ELF-1 (cell line): ENCODE measurements around the gene LRP8.

Source experiments
- DNase-seq: peaks from one replicate; pipeline ENCODE4 v3.0.0-alpha.2; 2016; ENCODE audit warnings: low read depth, low spot score

LRP8 gene

DNA sequence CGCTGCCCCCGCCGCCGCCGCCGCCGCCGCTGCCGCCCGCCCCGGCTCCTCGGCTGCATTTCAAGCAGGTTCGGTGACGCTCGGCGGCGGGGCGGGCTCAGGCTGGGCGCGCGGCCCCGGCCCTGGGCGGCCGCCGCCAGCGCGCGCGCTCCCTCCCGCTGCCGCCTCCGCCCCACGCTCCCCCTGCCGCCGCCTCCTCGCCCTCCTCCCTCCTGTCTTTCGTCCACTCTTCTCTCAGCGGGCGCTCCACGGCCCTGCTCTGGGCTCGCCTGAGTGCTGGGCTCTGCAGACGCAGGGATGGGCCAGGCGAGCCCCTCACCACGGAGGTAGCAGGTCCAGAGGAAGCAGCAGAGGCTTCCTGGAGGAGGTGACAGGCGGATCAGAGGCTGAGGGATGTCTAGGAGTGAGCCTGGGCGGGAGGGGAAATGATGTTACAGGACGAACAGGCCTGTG is at the start of gene LRP8:
LRP8 (minus strand) TSS at position 62 of the 453 bp plus-strand sequence. CDS start 158 bp downstream, outside the sequence.
- peak; percentile 47 for DNase-seq

DNA sequence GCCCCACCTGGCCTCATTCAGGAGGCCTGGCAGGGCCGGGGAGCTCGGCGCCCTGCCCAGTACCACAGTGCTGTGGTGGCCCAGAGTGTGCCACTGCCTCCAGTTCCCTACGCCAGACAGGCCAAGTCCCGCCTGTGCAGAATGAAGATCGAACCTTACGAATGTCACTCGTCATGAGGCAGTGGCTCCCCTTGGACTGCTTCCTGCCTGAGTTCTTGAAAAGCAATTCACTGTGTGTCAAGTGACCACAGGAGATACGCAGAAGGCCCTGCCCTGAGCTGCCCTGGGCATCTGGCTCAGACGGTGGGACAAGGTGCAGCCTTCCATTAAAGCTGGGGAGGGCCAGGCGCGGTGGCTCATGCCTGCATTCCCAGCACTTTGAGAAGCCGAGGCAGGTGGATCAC is 49.6 kb upstream of the LRP8 start:
- no peak for DNase-seq

DNA sequence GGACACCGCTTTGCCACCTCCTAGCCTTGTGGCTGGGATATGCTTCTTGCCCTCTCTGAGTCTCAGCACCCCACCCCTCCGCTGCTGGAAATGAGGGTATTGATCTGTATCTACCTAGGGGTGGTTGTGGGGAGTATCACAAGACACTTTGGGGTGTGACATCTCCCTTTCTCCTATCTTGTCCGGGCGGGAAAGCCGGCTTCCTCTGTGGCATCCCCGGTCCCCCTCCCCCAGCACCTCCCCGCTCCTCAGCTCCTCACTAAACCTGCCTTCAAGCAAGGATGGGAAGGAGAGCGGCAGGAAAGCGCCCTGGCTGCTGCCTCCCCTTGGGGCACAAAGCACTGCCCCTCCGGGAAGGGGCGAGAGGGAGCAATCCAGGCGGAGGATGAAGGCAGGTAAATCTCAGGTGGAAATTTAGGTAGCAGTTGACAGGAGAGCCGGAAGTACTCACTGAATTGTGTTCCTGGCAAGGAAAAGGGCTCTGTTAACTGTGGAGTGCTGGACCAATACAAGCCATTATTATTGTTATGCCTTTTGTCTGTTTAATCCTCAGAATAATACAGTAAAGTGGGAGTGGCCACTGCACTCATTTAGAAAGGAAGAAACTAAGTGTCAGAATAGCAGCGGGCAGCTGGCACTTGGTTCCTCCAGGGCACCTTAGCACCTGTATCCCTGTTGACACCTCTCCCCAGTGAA is 49.0 kb upstream of the LRP8 start:
- DNase-seq, result no peak

DNA sequence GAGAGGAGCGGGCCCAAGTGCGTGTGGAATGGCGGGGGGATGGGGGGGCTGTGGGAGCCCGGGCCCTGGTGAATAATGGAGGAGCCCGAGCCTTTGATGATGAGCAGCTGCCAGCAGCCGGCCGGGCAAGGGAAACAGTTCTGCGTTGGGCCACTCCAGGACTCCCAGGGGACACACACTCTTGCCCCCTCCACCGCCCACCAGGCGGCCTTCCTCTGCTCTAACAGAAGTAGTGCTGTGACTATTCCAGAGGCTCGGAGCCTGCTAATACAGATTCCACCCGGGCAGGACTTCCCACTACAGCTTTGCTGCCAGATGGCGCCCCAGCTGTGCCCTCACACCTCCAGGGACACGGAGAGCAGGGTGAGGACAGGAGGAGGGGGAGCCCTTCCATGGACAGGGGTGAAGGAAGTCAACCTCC is 48.2 kb upstream of the LRP8 start:
- no peak for DNase-seq

DNA sequence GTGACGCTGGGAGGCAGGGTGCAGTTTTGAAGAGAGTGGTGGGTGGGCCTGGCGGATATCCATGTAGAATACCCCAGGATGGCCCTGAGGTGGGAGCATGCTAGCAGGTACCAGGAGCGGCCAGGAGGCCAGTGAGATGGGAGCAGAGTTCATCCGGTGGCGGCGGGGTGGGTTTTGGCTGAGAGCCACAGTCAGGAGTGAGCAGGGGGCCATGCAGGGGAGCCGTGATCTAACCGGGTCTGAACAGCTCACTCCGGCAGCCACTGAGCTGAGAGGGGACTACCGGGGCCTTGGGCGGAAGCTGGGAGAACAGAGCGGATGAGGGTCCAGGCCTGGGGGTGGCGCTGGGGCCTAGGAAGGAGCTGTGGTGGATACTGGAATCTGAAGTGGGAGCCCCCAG is 47.6 kb upstream of the LRP8 start:
- DNase-seq, result no peak

DNA sequence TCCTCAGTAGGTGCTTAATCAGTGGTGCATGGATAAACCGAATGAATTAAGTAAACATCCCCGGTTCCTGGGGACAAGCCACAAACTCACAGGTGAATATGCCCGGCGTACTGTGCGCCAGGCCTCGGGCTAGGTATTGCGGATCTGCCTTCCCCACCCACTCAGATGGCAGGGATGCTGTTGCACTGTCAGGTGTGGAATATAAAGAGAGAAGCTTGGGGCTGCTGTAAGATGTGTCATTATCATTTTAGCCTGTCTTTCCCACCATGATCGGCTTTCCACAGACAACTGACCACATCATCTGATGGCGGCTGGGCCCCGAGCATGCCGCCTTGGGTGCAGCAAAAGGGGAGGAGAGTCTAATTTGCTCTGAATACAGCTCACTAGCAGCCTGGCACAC is 45.4 kb upstream of the LRP8 start:
- DNase-seq, result no peak

DNA sequence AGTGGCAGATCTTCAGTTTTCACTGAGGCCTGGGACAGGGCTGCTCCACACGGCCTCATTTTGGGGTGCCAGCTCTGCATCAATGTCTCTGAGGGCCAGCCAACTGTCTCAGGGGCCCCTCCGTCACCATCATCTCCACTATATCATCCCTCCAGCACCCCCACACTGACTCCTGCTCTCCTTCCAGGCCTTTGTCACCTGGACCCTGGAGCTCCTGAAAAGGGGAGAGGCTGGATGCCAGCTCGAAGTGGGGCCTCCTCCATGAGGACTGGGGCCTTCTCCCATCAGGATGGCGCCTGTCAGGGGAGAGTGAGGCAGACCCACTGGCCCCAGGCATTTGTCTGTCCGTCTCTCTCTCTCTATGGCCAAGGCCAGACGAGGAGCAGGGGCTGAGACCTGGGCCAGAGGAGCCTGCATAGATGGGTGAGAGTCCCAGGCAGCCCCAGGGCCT is 44.7 kb upstream of the LRP8 start:
- DNase-seq, result no peak

DNA sequence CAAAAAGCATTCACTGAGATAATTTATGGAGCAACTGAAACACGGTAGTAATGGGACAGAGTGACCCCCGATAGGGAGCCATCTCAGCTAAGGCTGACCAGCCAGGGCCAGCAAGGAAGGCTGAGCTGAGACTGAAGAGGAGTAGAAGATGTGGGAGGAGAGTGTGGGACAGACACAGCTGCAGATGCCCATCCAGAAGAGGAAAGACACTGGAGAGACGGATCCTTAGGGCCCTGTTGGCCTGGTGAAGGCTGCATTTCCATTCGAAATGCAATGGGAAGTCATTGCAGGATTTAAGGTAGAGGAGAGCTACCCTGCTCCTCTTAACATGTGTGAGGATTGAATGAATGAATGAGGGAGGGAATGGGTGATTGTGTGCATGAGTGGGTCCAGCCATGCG is 44.0 kb upstream of the LRP8 start:
- DNase-seq, result no peak

DNA sequence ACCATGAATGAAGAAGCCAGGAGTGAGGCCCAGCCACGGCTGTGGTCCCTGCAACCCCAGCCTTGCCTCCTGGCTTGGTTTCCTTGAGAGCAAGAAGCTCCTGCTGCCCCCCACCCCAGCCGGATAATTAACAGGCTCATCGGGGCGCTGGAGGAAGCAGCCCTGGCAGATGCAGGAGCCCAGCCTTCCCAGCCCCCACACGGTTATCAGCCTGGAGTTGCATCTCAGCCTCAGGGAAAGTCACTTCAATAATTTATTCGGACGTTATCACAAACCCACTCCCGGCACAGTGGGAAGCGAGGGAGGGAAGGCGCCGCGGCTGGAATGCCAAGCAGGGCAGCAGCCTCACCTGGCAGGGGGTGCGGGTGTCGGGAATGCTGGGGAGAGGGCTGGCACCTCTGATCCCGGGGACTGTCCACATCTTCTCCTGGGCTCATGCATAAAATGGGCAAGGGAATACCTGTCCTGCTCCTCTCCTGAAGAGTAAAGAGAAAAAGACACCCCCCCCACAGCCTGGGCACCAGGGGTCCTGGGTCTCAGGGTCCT is 43.3 kb upstream of the LRP8 start:
- DNase-seq, result no peak

DNA sequence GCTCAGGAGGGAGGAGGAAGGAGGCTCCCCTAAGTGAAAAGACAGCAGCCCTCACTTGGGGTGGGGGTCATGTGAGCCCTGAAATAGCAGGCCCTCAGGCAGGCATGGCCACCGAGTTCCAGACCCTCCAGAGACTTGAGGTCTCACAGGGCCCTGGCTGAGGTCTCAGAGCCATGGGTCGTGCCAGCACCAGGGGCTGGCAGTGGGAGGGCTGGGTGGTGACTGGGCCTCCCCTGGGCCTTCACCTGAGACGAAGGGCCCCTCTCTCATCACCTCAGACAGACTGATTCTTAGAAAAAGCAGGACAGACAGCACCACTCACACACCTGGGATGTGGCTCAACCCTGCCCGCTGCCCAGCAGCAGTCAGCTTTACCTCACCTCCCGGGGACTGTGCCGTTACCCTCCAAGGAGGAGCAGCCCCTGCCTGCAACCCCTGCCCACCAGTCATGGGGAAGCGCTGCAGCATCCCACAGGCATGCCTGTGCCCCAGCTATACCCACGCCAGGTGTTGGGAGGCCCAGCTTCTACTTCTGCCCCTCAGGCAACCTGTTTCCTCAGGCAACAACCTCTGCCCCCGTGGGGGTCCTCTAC is 42.6 kb upstream of the LRP8 start:
- no peak for DNase-seq

DNA sequence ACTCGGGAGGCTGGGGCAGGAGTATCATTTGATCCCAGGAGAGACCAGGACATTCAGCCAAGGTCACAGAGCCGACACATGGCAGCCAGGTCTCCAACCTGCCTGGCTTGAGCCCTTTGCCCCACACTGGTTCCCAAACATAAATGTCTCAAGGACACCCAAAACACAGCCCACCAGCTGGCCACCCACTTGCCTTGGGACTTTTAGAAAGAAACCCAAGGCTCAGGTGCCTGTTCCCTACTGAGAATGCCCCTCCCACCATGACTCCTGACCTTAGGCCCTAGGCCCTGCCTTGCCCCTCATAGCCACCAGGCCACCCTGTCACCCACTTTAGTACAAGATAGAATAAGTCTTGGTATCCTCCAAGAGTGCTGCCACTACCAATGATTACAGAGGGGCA is 41.9 kb upstream of the LRP8 start:
- DNase-seq, result no peak

DNA sequence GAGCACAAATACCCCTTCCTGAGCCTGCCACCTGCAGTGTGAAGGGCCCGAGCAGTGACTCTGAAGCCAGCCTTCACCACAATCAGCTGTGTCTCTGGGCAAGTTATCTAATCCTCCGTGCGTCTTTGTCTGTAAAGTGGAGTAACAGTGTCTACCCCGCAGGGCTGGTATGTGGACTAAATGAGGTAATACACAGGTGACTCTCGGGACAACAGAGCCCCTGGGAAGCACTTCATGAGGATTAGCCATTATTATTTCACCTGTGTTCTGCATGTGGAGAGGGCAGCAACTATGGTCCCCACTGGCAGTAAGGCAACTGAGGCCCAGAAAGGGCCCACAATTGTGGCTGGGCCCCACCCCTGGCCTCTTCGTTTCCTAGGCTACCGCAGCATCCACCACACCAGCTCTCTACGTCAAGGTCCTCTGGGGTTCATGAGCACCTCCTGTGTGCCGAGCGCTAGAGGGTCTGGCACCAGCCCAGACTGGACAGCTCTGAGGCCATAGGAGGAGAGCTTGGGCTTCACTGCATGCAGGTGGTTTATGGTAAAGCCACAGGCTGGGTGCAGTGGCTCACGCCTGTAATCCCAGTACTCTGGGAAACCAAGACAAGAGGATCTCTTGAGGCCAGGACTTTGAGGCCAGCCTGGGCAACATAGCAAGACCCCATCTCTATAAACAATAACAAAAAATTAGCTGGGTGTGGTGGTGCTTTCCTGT is 41.3 kb upstream of the LRP8 start:
- no peak for DNase-seq

DNA sequence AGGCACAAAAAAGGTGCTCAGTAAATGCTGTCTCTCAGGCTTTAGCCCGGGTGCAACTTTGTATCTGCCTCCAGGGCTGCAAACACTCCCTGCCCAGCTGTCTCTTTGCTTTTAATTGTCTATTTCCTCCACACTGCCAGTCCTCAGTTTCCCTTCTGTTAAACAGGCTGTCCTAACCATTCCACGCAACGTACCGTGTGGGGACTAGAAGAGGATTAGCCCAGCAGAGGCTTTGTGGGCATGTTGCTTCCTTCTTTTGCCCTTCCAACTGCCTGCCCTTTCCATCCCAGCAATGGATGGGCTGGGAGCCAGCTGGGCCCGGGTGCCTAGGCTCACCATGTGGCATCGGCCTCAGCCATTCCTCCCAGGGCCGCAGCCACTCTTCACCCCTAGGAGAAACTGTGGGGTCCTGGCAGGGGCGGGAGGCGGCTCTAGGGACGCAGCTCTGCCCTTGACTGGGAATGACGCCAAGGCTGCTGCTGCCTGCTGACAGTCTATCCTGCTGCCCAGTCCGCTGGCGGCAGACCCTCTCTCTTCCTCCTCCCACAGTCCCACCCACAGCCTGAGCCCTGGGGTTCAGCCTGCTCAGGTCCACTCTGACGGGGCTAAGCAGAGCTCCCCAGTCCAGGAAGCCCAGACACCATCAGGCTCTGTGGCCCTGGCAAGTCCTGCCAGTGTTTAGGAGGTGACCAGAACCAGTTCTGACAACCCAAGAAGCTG is 40.6 kb upstream of the LRP8 start:
- no peak for DNase-seq

DNA sequence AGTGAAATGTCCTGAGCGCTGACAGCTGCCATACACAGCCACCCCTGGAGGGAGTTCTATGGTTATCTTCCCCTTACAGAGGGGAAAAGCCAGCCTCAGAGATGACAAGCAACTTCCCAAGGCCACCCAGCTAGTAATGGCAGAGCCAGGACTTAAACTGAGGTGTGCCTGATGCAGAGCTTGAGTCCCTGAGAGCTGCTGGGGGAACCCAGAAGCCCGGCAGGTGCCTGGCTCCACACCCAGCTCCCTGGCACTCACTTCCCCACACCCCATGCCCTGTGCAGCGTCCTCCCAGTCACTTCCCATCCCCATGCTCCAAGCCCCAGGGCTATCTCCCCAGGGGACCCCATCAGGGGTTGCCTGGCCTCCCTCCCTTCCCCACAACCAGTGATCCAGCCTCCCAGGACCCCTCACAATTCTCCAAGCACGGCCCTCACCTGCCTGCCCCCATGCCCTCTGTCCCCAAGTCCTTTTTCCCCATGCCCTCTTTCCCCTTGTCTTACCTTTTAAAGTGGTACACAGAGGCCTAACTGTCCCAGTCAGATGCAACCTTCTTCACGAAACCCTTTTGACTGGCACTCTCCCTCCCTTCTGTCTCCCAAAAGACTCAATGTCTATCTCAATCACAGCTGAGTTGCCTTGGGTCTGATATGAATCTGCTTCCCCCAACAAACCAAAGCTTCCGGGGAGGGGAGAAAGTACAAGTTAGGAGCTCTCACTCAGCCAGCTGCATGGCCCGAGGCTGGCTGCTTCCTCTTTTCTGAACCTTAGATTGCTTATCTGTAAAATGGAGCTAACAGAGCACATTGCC is 39.8 kb upstream of the LRP8 start:
- DNase-seq, result peak; percentile 47

DNA sequence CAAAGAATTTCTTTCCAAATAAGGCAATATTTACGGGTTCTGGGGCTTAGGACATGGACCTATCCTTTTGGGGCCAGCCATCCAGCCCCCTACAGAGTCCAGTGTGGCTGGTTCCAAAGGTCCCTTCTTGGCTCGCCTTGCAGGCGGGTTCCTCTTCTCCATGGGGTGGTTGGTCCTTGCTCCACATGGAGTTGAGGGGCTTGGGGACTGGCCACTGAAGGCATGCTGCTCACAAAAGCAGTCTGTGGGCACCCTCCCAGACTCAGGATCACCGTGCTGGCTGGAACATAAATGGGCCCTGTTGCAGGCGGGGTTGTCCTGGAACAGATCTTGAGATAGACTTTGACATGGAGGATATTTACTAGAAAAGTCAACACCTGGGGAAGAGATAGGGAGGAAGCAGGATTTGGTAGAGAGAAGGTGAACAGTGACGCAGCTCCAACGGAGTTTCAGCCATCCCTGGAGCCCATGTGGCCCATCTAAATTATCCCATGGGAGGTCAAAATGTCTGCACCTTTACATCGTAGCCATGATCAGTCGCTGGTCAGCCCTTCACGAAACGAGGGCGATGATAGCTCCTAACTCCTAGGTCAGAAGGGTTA is 39.1 kb upstream of the LRP8 start:
- no peak for DNase-seq

DNA sequence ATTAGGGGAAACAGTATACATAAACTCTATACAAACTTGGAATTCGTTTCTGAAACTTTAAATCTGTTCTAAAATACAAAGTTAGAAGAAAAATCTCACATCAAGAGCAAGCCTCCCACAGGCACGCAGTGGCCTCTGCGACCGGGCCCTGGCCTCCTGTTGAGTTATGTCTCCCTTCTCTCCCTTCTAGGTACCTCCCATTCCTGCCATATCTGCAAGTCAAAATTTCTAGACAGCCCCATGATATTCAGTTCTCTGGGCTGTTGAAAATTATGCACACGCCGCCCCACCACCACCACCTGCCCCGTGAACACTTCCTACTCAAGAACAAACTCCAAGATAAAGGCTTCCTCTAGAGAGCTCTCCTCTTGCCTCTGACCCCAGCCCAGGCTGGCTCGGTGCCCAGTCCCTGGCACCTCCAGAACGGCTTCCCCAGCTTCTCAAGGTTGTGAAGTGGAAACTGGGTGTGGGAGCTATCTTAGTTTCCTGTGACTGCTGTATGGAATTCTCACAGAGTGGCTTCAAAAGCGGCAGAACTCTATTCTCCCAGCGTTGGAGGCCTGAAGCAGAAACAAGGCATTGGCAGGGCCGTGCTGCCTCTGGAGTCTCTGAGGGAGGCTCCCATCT is 37.7 kb upstream of the LRP8 start:
- no peak for DNase-seq

DNA sequence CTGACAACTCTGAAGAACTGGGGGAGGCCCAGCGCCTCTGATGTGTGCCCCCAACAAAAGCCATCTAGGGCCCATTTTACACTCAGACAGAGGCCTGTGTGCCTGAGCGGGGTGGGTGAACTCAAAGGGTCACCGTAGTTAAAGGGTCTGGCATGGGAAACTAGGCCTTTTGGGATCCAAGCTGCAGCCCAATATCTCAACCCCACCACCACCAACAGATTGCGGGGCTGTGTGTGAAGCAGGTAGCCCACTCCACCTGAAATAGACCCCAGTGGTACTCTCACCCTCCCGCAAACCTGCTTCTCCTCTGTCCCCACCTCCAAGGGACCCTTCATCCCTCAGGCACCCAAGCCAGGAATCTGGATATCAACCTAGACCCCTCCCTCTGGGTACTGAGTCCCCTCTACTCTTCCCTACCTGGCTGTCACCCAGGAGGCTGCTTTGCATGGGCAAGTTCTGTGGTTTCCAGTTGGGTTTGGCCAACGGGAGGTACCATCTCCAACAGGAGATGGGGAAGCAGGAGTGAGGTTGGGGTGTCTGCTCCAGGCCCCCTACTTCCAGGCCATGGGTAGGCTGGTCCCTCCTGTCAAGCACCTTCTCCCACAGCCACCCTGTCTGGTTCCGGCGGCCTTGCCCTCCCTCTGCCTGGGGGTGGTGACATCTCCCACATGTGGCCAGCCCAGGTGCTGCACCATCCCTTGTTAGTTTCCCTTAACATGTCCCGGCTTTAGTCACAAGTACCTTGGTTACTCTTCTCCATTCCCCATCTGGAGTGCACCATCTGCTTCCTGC is 35.2 kb upstream of the LRP8 start:
- DNase-seq, result no peak

DNA sequence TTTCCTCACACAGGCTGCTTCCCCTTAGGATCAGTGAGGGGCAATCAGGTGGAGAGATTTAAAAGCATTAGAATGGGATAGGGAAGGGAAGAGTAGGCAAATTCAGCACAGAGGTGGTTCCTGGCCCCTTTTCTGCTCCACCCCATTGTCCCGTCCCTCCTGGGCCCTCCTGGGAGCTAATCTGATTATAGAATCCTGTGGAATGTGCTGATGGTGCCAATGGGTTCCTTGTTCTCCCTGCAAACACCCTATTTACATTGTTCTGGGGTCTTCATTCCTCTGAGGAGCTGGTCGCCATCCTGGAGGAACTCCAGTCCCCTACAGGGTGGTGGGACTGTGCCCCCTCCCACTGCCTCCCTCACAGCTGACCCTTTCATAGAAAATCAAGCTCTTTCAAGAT is 34.4 kb upstream of the LRP8 start:
- no peak for DNase-seq

DNA sequence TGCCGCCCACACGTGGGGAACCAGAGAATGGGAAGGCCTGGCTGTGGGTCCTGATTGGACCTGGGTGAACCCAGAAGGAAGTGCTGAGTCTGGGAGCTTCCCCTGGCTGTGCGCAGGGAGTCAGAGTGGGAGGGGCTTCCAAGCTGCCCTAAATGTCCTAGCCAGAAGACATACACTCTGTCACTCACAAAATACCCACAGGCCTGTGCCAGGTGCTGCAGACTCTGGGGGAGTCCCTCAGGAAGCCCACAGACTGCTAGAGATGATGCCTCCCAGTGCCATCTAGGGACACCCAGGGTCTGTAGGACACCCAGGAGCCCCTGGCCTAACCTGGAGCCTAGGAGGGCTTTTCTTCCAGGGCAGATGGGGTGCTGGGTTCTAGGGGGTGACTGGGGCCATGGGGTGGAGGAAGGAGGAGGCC is 33.7 kb upstream of the LRP8 start:
- no peak for DNase-seq
